Measurements from ENCODE around the gene CASP2. TPM values are rescaled to one million over a fixed set of nuclear protein-coding genes. Genes with fewer than 3 reads are reported as not detected.

CASP2 gene
- total RNA-seq, 4 donors from 2014 or later, result 3.1 to 13.9 (median 4.1) TPM

DNA sequence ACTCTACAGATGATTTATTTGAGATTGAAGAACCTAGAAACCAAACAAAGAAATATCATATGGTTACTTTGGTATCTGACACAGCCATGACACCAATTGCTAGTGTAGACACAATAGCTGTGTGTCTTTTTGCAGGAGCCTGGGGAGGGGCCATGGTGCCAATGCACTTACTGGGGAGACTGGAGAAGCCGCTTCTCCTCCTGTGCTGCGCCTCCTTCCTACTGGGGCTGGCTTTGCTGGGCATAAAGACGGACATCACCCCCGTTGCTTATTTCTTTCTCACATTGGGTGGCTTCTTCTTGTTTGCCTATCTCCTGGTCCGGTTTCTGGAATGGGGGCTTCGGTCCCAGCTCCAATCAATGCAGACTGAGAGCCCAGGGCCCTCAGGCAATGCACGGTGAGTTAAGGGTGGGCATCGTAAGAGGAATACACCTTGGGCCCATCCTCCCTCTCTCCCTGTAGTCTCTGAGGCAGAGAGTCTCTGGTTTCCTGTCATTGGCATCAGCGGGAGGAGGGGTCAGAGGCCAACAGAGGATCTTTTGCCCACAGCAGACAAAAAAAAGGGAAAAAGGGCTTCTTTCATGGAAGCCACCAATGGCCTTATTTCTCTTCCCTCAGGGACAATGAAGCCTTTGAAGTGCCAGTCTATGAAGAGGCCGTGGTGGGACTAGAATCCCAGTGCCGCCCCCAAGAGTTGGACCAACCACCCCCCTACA, 2.2 kb upstream of the CASP2 start:
- Histone ChIP-seq H3K36me3 (no peaks in the 10 kb centered on the region), H3K9me3 (no peaks in the 10 kb centered on the region), H3K4me1 (peaks cover 20 to 26% of the 10 kb centered on the region in 2 donors), H3K4me3 (no peak overlapping the region), H3K27ac (no peak overlapping the region), H3K27me3 (no peaks in the 10 kb centered on the region)
- no peak for ATAC-seq
- no peak for DNase-seq
- no peak for TF ChIP-seq POLR2A (IDR thresholded peaks at IDR 0.05)
- TF ChIP-seq, protein P1, sequence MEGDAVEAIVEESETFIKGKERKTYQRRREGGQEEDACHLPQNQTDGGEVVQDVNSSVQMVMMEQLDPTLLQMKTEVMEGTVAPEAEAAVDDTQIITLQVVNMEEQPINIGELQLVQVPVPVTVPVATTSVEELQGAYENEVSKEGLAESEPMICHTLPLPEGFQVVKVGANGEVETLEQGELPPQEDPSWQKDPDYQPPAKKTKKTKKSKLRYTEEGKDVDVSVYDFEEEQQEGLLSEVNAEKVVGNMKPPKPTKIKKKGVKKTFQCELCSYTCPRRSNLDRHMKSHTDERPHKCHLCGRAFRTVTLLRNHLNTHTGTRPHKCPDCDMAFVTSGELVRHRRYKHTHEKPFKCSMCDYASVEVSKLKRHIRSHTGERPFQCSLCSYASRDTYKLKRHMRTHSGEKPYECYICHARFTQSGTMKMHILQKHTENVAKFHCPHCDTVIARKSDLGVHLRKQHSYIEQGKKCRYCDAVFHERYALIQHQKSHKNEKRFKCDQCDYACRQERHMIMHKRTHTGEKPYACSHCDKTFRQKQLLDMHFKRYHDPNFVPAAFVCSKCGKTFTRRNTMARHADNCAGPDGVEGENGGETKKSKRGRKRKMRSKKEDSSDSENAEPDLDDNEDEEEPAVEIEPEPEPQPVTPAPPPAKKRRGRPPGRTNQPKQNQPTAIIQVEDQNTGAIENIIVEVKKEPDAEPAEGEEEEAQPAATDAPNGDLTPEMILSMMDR (IDR thresholded peaks at IDR 0.05 in 4 of 5, conservative IDR thresholded peaks at IDR 0.05 in 1 of 5), result no peak
- in situ Hi-C loops (cut with MboI; ENCODE audit: low sequenced_read_pairs in 4 of 4) (loop anchor here in 1 of 4 donors (25.0 kb wide), 1 partner anchor 601 kb away; no protein-coding TSS in a partner anchor), intact Hi-C loops (cut with DNase I; ENCODE audit: low total_unique reads) (no loop called here)

GRCh38 chr7:143286522-143286890, 1.6 kb upstream of the CASP2 start:
- intact Hi-C loops (cut with DNase I; ENCODE audit: low total_unique reads) (no loop called here), in situ Hi-C loops (cut with MboI; ENCODE audit: low sequenced_read_pairs in 4 of 4) (loop anchor here in 1 of 4 donors (25.0 kb wide), 1 partner anchor 601 kb away; no protein-coding TSS in a partner anchor)
- ATAC-seq (no peak), DNase-seq (no peak)
- H3K9me3 ChIP-seq, result no peaks in the 10 kb centered on the region
- peak overlapping the region in 1 of 4 donors; percentile 91 for H3K27ac ChIP-seq
- H3K36me3 ChIP-seq, result no peaks in the 10 kb centered on the region
- no peak overlapping the region for H3K4me3 ChIP-seq
- no peaks in the 10 kb centered on the region for H3K27me3 ChIP-seq
- H3K4me1 ChIP-seq, result peaks cover 25 to 26% of the 10 kb centered on the region in 2 donors
- TF ChIP-seq POLR2A (IDR thresholded peaks at IDR 0.05), result no peak
- TF ChIP-seq, protein P1 (IDR thresholded peaks at IDR 0.05 in 4 of 5, conservative IDR thresholded peaks at IDR 0.05 in 1 of 5), result no peak

GRCh38 chr7:143287339-143287934, 714 bp upstream of the CASP2 start:
- peaks cover 25 to 26% of the 10 kb centered on the region in 2 donors for H3K4me1 ChIP-seq

DNA sequence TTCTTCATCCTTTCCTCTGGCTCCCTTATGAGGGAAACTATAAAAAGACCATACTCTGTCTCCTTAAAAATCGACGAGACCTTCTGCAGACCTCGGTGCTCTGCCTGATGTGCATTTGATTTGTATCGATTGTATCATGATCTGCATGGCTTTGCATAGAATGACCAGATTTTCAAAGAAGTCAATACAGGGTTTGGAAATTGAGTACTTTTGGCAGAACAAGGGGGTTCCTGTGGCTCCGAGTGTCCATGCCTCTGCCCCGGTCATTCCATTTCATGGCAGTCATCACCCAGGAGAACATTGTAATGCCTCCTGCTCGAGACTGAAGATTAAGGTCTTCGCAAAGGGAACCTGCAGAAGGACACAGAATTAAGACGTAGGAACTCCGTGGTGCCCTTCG, 685 bp downstream of the CASP2 start:
- ATAC-seq, result no peak
- intact Hi-C loops (cut with DNase I; ENCODE audit: low total_unique reads), result loop anchor here (1.0 to 2.0 kb wide), 2 partner anchors 26 to 92 kb away; partner anchors contain the start of gene ZYX

More at GRCh38 chr7:143287339-143287934, 714 bp upstream of the CASP2 start:
- TF ChIP-seq POLR2A (IDR thresholded peaks at IDR 0.05), result no peak
- TF ChIP-seq, protein P1 (IDR thresholded peaks at IDR 0.05 in 4 of 5, conservative IDR thresholded peaks at IDR 0.05 in 1 of 5), result no peak
- no peaks in the 10 kb centered on the region for H3K27me3 ChIP-seq
- peak overlapping the region; percentile 74 to 91 (median 88) for H3K27ac ChIP-seq
- peaks cover 0 to 7% of the 10 kb centered on the region in 2 donors for H3K36me3 ChIP-seq
- in situ Hi-C loops (cut with MboI; ENCODE audit: low sequenced_read_pairs in 4 of 4) (loop anchor here in 1 of 4 donors (25.0 kb wide), 1 partner anchor 600 kb away; no protein-coding TSS in a partner anchor), intact Hi-C loops (cut with DNase I; ENCODE audit: low total_unique reads) (no loop called here)
- no peaks in the 10 kb centered on the region for H3K9me3 ChIP-seq
- DNase-seq (no peak), ATAC-seq (no peak)
- H3K4me3 ChIP-seq, result peak overlapping the region; percentile 79 to 93 (median 86)

More for the DNA sequence above, 685 bp downstream of the CASP2 start:
- in situ Hi-C loops (cut with MboI; ENCODE audit: low sequenced_read_pairs in 4 of 4), result loop anchor here in 1 of 4 donors (25.0 kb wide), 1 partner anchor 598 kb away; no protein-coding TSS in a partner anchor
- DNase-seq, result no peak
- Histone ChIP-seq H3K27me3 (no peaks in the 10 kb centered on the region), H3K4me1 (peaks cover 25 to 26% of the 10 kb centered on the region in 2 donors), H3K27ac (peak overlapping the region; percentile 74 to 91 (median 88)), H3K9me3 (no peaks in the 10 kb centered on the region), H3K4me3 (peak overlapping the region; percentile 79 to 93 (median 86)), H3K36me3 (peaks cover 0 to 21% of the 10 kb centered on the region in 2 donors)
- TF ChIP-seq POLR2A (IDR thresholded peaks at IDR 0.05), result no peak
- TF ChIP-seq, protein P1 (IDR thresholded peaks at IDR 0.05 in 4 of 5, conservative IDR thresholded peaks at IDR 0.05 in 1 of 5), result no peak

Measured in gastrocnemius medialis (tissue), 4 donors.